ENCODE measurements around the gene UBE2E2.

The UBE2E2 gene

GRCh38 chr3:23623844-23624243, 420.7 kb downstream of the UBE2E2 start:
- TF ChIP-seq CTCF (IDR thresholded peaks at IDR 0.05), result no peak
- Histone ChIP-seq H3K9me3 (no peaks in the 10 kb centered on the region), H3K27me3 (no peaks in the 10 kb centered on the region), H3K4me3 (ENCODE audit: low read depth in 1 of 2, low read length in 1 of 2) (no peak overlapping the region), H3K27ac (no peak overlapping the region), H3K36me3 (no peaks in the 10 kb centered on the region), H3K4me1 (ENCODE audit: control insufficient read depth in 1 of 2, insufficient read depth in 1 of 2, low read depth in 1 of 2, low read length in 1 of 2) (no peaks in the 10 kb centered on the region)

- Histone ChIP-seq H3K4me1 (ENCODE audit: control insufficient read depth in 1 of 2, insufficient read depth in 1 of 2, low read depth in 1 of 2, low read length in 1 of 2) (no peaks in the 10 kb centered on the region), H3K27me3 (no peaks in the 10 kb centered on the region), H3K36me3 (no peaks in the 10 kb centered on the region), H3K9me3 (no peaks in the 10 kb centered on the region), H3K4me3 (ENCODE audit: low read depth in 1 of 2, low read length in 1 of 2) (no peak overlapping the region), H3K27ac (no peak overlapping the region)
- TF ChIP-seq CTCF (IDR thresholded peaks at IDR 0.05), result no peak
Observed at GRCh38 chr3:23624305-23624704, 421.2 kb downstream of the UBE2E2 start.

GRCh38 chr3:23626442-23626841, 423.3 kb downstream of the UBE2E2 start:
- H3K27ac ChIP-seq, result no peak overlapping the region
- no peaks in the 10 kb centered on the region for H3K27me3 ChIP-seq
- no peak for TF ChIP-seq CTCF (IDR thresholded peaks at IDR 0.05)
- no peaks in the 10 kb centered on the region for H3K4me1 ChIP-seq (ENCODE audit: control insufficient read depth in 1 of 2, insufficient read depth in 1 of 2, low read depth in 1 of 2, low read length in 1 of 2)
- no peak overlapping the region for H3K4me3 ChIP-seq (ENCODE audit: low read depth in 1 of 2, low read length in 1 of 2)
- H3K9me3 ChIP-seq, result no peaks in the 10 kb centered on the region
- H3K36me3 ChIP-seq, result no peaks in the 10 kb centered on the region

GRCh38 chr3:23629181-23629894, 426.2 kb downstream of the UBE2E2 start:
- Histone ChIP-seq H3K27me3 (no peaks in the 10 kb centered on the region), H3K4me3 (ENCODE audit: low read depth in 1 of 2, low read length in 1 of 2) (no peak overlapping the region), H3K27ac (no peak overlapping the region), H3K36me3 (no peaks in the 10 kb centered on the region), H3K4me1 (ENCODE audit: control insufficient read depth in 1 of 2, insufficient read depth in 1 of 2, low read depth in 1 of 2, low read length in 1 of 2) (no peaks in the 10 kb centered on the region), H3K9me3 (no peaks in the 10 kb centered on the region)
- no peak for TF ChIP-seq CTCF (IDR thresholded peaks at IDR 0.05)

GRCh38 chr3:23633261-23633960, 430.3 kb downstream of the UBE2E2 start:
- no peaks in the 10 kb centered on the region for H3K36me3 ChIP-seq
- TF ChIP-seq CTCF (IDR thresholded peaks at IDR 0.05), result no peak
- H3K27me3 ChIP-seq, result no peaks in the 10 kb centered on the region
- H3K27ac ChIP-seq, result no peak overlapping the region
- no peaks in the 10 kb centered on the region for H3K4me1 ChIP-seq (ENCODE audit: control insufficient read depth in 1 of 2, insufficient read depth in 1 of 2, low read depth in 1 of 2, low read length in 1 of 2)
- H3K9me3 ChIP-seq, result no peaks in the 10 kb centered on the region
- no peak overlapping the region for H3K4me3 ChIP-seq (ENCODE audit: low read depth in 1 of 2, low read length in 1 of 2)

Data from neutrophil (primary cell).